Body of pancreas (tissue), 4 donors: ENCODE results near the gene PLEKHF1.

Source experiments
- POLR2A ChIP-seq, 3 donors: fragments of 450-650 bp; IDR thresholded peaks; one replicate each; pipeline ENCODE4 v1.6.1; 2016; ENCODE audit warnings: antibody characterized with exemption in 3 of 3, mild to moderate bottlenecking in 2 of 3
- TF ChIP-seq, protein P1 (sequence below), 7 experiments: fragments of 450-650 bp in 4 of 7; fragments of 200-600 bp in 3 of 7; sonication (generic) in 3 of 7; IDR thresholded peaks; one replicate each; pipeline ENCODE4 v1.5.1; 2016 to 2019; ENCODE audit warnings: antibody characterized with exemption in 7 of 7

DNA sequence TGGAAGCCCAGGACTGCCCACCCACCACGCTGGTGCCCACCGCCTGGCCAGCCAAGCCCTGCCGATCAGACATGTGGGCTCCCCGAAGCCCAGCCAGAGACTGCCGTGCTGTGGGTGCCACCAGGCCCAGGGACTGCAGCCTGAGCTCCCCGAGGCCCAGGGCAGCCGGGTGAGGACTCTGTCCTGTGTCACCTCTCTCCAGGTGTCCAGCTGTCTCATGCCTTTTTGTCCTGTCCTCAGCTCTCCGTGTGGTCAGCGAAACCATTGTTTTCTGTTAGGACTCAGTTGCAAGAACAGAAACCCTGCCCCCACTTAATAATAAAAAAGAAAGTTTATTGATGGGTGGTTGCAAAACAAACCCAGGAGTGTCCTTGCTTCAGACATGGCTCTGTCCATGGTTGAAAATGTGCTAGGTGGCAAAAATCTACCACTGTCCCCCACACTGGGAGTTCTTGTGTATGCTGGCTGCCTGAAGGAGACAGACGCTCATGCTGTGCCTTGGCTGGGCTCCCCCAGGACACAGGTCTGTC lies 9.9 kb downstream of the PLEKHF1 start:
- TF ChIP-seq, protein P1, sequence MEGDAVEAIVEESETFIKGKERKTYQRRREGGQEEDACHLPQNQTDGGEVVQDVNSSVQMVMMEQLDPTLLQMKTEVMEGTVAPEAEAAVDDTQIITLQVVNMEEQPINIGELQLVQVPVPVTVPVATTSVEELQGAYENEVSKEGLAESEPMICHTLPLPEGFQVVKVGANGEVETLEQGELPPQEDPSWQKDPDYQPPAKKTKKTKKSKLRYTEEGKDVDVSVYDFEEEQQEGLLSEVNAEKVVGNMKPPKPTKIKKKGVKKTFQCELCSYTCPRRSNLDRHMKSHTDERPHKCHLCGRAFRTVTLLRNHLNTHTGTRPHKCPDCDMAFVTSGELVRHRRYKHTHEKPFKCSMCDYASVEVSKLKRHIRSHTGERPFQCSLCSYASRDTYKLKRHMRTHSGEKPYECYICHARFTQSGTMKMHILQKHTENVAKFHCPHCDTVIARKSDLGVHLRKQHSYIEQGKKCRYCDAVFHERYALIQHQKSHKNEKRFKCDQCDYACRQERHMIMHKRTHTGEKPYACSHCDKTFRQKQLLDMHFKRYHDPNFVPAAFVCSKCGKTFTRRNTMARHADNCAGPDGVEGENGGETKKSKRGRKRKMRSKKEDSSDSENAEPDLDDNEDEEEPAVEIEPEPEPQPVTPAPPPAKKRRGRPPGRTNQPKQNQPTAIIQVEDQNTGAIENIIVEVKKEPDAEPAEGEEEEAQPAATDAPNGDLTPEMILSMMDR (IDR thresholded peaks at IDR 0.05) = no peak
- TF ChIP-seq POLR2A (IDR thresholded peaks at IDR 0.05) = no peak
